HuH-7 (cell line): ENCODE results near the gene CKAP5.
A peak's percentile ranks its signal among the peaks of the same experiment; 100 is the strongest.

Experiments
- DNase-seq: peaks from one replicate; pipeline ENCODE4 v3.0.0; 2011; ENCODE audit warnings: low spot score

Gene CKAP5

DNA sequence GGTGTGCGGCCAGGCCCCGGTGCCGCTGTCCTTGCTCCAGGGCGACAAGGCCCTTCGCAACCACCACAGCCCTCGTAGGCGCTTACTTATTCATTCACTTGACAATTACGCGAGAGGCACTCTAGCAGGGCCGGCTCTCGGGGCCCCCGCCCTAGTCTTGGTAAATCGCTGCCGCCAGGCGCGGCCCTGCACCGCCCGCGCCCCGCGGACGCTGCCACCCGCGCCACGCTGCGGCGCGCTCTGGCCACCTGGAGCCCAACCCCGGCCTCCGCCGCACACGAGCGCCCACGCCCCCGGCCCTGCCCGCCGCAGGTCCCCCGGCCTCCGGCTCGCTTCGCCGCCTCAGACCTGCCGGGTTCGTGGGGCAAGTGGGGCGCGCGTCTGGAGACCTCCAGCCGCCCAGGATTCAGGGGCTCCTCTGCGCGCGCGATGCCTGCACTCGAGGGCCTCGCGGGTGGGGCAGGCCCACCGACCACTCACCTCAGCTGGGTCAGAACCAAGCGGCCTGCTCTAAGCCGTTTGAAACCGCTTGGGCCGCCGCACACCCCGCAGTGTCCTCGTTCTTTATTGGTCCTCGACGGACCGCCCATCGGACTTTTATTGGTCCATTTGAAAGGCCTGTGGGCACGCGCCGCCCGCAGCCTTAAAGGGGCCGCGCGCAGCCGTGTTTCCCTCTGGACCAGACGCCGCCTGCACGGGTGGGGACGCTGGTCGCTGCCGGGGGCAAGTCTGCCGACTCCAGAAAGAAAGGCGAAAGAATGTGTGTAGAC, at the start of gene CKAP5:
CKAP5 (minus strand) TSS at position 541 of the 770 bp plus-strand sequence. CDS start 25,049 bp downstream, outside the sequence.
- DNase-seq: peak; percentile 97

DNA sequence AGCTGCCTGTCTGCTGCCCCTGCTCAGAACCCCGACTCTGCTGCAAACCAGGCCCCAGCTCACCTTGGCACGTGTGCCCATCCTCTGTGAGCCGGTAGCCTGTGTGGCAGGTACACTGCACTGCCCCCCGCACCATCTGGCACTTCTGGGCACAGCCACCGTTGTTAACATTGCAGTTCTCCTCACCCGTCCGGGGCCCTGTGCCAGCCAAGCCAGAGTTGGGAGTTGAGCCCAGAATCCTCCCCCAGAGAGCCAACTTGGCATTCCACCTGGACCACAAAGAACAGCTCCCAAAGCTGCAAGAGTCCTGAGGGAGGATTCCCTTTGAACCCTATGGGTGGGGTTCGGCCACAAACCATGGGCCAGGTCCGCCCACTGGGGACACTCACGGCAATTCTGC, 49.7 kb upstream of the CKAP5 start:
- DNase-seq: no peak

GRCh38 chr11:46894961-46895360, 48.9 kb upstream of the CKAP5 start:
- no peak for DNase-seq

- no peak for DNase-seq
These were observed 48.4 kb upstream of the CKAP5 start for GRCh38 chr11:46894506-46894905.

DNA sequence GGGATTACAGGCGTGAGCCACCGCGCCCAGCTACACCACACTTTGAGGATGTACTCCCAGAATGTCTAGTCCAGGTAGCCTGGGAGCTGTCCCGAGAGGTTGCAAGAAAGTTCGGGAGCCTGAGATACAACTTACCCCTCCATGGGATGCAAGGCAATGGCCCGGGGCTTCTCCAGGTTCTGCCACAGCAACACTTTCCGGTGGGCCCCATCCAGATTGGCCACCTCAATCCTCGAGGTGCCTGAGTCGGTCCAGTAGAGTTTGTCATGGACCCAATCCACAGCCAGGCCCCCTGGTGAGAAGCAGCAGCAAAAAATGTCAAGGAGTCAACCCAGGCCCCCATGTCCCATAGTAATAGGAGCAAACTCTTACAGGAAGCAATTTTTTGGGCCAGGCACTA, 46.8 kb upstream of the CKAP5 start:
- DNase-seq: no peak

- no peak for DNase-seq
These were observed 46.0 kb upstream of the CKAP5 start for GRCh38 chr11:46892109-46892508.

- no peak for DNase-seq
These were observed 44.6 kb upstream of the CKAP5 start for GRCh38 chr11:46890665-46891064.

- DNase-seq: peak; percentile 84
These were observed 43.8 kb upstream of the CKAP5 start for GRCh38 chr11:46889689-46890475.

GRCh38 chr11:46889251-46889650, 43.2 kb upstream of the CKAP5 start:
- DNase-seq: no peak

DNA sequence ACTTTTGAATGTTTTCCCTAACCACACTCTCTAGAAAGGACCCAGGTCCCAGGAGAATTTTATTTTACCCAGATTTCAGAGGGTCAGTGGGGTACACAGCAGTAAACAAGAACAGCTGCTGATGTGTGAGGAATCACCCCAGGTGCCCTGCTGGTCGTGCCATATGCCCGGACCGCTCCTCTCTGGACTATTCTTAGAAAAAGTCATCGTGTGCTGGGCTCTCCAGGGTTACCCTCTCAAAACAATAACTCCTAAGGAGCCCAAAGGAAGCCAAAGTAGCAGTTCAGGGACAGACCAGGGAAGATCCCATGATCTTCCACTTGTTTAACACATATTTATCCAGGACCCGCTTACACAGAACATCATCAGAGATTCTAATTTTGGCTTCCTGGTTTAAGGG, 42.6 kb upstream of the CKAP5 start:
- DNase-seq: no peak

GRCh38 chr11:46886211-46886610, 40.1 kb upstream of the CKAP5 start:
- no peak for DNase-seq

GRCh38 chr11:46879056-46879585, 33.0 kb upstream of the CKAP5 start:
- DNase-seq: no peak

- DNase-seq: no peak
These were observed 31.5 kb upstream of the CKAP5 start for GRCh38 chr11:46877580-46877979.

- DNase-seq: no peak
These were observed 30.4 kb upstream of the CKAP5 start for GRCh38 chr11:46876471-46876870.

GRCh38 chr11:46874586-46874985, 28.5 kb upstream of the CKAP5 start:
- no peak for DNase-seq

DNA sequence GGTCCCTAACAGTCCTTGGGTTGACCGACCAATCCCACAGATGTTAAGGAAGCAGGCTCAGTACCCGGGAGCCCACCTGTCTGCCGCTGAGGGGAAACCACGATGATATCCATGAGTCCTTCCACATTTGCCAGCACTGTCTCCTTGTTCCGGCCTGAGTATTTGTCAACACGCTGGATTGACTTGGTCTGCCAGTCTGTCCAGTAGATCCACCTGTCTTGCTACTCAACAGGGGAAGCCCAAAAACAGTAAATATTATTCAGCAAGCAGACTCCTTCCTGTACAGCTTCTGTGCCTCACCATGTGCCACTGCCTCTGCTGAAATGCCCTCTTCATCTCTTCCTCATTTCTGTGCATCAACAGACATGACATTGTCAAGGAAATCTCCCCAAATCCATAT, 22.8 kb upstream of the CKAP5 start:
- DNase-seq: no peak

GRCh38 chr11:46865340-46865739, 19.3 kb upstream of the CKAP5 start:
- DNase-seq: no peak

- no peak for DNase-seq
These were observed 14.1 kb upstream of the CKAP5 start for GRCh38 chr11:46860218-46860617.

DNA sequence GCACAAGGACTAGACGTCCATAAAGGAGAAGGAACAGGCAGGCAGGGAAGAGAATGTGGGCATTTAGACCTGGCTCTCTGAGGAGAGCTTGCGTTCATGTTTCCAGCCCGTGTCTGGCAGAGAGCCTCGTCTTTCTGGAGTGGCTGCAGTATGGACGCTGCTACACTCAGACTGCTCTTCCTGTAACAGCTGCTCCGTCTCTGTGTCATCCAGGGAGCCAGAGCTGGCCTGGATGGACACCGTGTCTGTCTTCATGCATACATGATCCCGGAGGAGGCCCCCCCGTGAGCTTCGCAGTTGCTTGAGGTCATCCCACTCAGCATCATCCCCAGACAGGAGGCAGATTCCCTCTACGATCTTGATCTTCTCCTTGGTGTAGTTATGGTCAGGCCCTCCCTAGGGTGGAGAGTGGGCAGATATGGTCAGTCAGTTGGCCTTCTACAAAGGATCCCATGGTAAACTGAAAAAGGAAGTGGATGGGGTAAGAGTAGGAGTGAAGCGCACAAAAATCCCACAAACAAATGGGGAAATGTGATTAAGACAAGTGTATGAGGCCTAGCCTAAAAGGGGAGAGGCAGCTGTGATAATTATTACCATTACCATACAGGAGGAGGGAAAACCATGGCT, 13.0 kb upstream of the CKAP5 start:
- no peak for DNase-seq

DNA sequence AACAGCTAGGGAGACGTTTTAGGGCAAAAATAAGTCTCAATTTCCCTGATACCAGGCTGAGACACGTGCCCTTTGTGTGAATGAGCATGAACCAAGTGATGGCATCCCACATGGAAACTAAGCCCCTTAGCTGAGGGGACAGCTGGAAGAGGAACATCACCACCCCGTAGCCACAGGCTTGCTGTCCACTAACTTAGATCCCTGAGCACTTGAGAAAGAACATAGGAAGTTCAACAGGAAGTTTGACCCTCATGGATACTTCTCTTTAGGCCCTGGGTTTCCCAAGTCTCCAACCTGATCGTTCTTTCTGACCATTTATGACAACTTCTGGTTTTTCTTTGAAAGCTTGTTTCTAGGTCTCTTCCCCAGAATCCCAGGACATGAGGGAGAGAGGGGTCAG, 11.6 kb upstream of the CKAP5 start:
- no peak for DNase-seq

- DNase-seq: no peak
These were observed 10.7 kb upstream of the CKAP5 start for GRCh38 chr11:46856605-46857343.

DNA sequence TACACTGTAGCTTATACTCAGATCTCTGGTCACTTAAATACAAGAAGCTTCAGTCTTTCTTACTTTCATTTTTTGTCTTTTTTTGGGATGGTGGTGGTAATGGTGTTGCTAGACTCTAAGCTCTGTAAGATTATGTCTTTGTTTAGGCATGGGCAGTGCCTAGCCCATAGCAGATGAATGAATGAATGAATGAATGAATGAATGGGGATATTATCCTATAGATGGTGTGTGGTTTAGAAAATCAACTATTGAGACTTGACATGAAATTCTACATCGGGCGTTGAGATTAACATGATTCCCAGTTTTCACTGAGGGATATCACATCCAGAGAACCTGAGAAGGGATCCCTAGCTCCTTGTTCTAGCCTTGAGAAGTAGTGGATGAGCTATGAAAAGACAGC, 9.8 kb upstream of the CKAP5 start:
- DNase-seq: no peak
